GOT3 (cell line): Measurements from ENCODE around the gene MAPK14.
"Not testable (repeated sequence)": the region's sequence is repeated elsewhere in the genome, so short reads cannot be mapped to it uniquely, and the experiment has no call there.

Experiments used
- DNase-seq: peaks from one replicate; lab custom pipeline; 2025; ENCODE audit warnings: mixed read lengths; lab: John Stamatoyannopoulos, UW

MAPK14 gene

DNA sequence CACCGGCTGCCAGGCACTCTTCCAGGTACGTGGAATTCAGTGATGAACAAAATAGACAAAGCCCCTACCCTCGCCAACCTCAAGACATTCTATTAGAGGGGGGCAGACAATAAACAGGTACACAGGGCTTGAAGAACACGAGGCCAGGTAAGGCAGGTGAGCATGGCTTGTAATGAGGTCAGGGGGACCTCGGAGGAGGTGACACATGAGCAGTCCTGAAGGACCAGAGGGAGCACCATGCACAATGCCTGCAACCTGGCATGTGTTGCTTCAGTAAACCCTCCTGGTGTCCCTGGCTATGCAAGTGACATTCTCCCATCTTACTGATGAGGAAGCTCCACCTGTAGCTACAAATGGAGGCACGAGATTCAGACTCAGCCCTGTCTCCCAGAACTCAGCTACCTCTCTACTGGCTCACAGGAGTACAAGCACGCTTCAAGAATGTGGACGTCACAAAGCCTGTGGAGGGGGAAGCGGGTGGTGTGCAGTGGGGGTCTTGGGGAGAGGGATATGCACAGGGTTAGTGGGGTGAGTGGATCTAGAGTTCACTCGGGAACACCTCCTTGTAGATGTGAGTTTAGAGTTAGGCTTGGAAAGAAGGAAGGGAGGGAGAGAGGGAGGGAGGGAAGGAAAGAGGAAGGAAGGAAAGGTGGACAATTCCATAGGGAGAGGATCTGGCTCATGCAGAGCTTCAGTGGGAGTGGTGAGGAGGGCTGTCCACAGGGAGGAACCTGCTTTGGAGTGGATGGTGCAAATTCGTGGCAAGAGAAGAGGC lies 95.1 kb downstream of the MAPK14 start:
- no peak for DNase-seq

DNA sequence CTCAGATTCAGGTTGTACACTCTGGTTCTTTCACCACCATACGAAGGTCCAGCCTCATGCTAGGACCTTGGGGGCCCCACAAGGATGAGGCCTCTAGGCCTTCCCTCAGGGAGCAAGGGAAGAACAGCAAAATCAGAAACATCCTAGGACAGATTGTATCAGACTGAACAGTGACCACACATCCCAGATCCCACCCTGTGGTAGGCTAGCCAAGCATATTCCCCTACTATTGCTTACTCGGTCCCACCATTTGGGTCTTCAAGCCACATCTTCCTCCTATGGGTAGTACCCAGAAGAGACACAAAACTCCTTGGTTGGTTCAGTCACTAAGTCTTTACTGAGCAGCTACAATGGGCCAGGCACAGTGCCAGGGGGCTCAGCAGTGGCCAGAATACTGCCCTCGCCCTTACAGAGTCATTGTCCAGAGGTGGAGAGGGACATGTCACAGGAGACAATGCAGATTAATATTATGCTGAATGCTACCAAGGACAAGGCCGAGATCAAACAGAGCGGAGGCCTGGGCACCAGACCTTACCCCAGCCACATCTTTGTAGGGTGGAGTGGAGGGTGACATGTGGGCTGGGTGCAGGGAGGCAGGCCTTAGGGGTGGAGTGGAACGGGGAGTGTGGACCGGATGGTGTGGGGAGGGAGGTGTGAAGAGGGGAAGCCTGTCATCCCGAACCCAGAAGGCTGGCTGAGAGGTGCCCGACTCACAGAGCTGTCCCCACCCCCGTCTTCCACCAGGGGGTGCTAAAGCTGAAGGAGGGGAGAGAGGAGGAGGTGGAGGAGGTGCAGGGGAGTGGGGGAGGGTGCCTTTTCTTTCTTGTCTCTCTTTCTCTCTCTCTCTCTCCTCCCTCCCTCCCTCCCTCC lies 95.9 kb downstream of the MAPK14 start:
- DNase-seq = no peak

GRCh38 chr6:36124346-36124745 lies 96.7 kb downstream of the MAPK14 start:
- DNase-seq = not testable (repeated sequence)

DNA sequence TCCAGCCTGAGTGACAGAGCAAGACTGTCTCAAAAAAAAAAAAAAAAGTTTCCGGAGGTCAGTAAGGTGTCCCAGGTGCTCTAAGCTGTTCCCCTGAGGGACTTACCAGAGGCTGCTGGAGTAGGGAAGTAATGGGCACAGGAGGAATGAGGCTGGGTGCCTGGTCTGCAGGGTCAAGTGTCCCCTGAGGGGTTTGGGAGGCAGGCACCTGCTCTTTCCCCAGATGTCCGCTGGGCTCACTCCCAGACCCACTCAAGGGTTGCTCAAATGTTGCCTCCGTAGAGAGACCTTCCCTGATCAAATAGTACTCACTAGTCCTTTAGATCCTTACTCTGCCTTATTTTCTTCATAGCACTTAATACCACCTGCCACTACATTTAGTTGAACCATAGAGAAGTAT lies 97.3 kb downstream of the MAPK14 start:
- no peak for DNase-seq

DNA sequence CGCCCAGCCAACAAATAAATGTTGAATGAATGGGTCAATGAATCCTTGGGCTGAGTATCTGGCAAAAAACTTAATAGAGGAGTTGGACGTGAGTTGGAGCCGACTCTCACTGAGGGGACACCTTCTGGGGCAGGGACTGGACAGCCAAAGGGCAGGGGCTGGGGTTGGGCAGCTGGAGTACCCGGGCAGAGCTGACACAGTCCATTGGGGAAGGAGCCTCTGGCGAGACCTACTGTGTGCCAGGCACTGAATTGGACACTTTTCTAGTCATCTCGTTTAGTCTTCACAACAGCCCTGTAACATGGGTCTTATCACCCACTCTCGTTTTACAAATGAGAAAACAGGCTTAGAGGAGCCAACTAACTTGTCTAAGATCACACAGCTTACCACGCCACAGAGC lies 98.0 kb downstream of the MAPK14 start:
- no peak for DNase-seq

DNA sequence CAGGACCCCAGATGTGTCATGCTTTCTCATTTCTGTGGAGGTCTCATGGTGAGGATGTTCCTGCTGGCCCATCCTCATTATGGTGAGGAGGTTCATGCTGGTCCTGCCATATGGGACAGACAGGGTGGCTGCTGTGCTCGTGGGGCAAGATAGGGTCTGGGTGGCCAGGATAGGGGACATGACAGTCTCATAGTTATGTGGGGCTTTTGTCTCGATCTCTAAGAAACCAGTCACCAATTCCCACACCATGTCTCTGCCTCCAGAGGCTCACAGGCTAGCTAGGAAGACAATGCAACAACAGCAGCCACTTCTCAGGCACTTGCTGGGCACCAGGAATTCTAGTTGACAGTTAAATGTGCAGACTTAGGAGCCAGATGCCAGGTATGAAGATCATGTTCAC lies 98.5 kb downstream of the MAPK14 start:
- no peak for DNase-seq

DNA sequence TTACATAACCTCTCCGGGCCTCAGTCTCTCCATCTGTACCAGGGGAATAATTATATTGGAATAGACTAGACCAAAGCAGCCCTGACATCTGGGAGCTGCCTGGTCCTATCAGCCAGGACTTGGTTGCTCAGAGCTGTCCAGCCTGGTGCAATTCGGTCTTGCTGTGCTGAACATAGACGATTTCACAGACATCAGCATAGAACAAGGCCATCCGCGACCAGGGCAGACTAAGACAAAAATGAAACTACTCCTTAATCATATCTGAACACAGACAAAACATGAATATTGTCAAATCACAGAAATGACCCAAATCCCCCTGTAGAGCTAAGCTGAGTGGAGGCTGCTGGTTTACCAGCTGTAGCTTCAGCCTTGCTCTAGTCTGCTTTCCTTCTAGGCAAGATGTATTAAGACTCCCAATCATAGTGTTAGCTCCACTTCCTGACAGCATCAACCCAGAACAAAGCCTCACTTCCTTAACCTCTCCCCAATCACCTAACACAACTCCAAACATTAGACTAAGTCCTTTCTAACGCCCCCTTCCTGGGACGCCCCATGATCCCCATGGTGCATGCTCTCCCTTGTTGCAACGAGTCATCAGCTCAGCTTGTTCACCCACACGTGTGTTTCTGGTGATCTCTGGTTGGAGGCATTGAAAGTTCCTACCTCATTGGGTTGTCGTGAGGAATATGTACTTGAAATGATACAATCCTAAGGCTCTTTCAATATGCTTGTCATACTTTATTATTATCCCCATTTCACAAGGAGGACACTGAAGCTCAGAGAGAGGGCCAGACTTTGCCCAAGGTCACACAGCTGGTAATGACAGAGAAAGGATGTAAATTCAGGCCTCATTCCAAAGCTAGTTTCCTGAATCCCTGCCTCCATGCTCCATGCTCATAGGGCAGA lies 99.2 kb downstream of the MAPK14 start:
- no peak for DNase-seq

DNA sequence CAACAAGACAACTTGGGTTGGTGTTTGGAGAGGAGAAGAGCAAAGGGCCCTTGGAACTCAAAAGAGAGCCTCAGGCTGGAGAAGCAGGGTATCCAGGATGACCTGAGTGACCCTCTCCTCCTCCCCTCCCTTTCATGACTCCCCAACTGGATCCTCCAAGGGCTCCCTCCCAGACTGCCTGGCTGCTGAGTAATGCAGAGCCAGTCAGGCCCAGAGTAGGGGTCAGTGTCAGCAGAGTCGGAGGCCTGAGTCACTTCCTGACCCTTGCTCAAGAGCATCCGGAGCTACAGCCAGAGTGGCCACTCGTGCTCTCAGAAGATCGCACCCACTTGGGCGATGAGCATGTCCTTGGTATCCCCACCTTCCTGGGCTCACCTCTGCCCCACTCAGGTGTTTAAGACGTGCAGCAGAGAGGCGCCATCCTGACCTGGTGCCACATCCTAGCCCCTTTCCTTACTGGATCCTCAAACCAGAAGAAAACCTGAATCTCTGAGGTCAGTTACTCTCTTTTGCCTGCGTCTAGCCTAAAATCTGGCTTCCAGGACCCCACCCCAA lies 99.9 kb downstream of the MAPK14 start:
- no peak for DNase-seq

- DNase-seq = no peak
Measured at GRCh38 chr6:36128073-36128472, 100.5 kb downstream of the MAPK14 start.

DNA sequence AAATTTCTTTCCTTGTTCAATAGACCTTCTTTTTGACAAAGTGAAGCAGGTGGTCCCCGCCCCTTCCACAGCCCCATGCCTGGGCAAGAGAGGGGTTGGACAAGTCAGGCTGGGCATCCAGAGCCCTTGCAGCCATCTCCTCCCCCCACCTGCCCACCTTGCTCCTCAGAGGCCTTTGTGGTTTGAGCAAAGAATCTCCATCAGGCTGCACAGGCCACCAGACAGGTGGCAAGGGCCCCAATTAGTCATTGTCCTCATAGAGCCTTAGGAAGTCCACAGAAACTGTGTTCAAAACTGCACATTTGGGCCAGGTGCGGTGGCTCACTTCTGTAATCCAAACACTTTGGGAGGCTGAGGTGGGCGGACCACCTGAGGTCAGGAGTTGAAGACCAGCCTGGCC lies 101.2 kb downstream of the MAPK14 start:
- DNase-seq = no peak

DNA sequence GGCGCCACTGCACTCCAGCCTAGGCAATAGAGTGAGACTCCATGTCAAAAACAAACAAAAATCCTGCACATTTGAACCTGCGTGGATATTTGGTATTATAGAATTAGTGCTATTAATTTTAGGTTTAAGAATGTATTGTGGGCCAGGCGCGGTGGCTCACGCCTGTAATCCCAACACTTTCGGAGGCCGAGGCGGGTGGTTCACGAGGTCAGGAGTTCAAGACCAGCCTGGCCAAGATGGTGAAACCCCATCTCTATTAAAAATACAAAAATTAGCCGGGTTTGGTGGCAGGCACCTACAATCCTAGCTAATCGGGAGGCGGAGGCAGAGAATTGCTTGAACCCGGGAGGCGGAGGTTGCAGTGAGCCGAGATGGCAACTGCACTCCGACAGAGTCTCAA lies 101.7 kb downstream of the MAPK14 start:
- DNase-seq = not testable (repeated sequence)

DNA sequence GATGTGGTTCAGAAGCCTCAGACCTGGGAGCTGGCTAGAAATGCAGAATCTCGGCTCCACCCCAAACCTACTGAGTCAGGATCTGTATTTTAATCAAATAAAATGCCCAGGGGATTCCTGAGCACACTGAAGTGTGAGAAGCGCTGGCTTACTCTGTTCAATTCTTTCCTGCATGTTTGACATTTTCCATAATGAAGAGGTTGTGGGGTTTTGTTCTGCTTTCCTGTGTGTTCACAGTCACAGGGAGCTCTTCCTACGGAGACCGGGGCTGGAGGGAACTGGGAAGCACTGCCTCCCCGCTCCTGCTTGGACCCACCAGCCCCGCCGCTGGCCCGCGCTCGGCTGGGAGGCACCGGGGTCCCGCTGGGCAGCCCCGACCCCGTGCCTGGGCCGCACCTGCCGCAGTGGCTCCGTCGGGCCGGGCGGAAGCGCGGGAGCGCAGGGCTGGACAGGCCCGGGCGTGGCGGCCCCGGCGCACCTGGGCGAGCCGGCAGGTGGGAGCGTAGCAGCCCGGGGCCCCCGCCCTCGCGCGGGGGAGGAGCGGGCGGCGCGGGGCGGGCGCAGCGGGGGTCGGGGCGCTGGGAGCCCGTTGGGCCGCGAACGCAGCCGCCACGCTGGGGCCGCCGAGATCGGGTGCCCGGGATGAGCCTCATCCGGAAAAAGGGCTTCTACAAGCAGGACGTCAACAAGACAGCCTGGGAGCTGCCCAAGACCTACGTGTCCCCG lies 102.5 kb downstream of the MAPK14 start, which contains the start of gene MAPK13:
TSS of gene MAPK13 (plus strand) at position 573 of the 726 bp plus-strand sequence. CDS start at position 643, 70 bp downstream.
- DNase-seq = no peak

DNA sequence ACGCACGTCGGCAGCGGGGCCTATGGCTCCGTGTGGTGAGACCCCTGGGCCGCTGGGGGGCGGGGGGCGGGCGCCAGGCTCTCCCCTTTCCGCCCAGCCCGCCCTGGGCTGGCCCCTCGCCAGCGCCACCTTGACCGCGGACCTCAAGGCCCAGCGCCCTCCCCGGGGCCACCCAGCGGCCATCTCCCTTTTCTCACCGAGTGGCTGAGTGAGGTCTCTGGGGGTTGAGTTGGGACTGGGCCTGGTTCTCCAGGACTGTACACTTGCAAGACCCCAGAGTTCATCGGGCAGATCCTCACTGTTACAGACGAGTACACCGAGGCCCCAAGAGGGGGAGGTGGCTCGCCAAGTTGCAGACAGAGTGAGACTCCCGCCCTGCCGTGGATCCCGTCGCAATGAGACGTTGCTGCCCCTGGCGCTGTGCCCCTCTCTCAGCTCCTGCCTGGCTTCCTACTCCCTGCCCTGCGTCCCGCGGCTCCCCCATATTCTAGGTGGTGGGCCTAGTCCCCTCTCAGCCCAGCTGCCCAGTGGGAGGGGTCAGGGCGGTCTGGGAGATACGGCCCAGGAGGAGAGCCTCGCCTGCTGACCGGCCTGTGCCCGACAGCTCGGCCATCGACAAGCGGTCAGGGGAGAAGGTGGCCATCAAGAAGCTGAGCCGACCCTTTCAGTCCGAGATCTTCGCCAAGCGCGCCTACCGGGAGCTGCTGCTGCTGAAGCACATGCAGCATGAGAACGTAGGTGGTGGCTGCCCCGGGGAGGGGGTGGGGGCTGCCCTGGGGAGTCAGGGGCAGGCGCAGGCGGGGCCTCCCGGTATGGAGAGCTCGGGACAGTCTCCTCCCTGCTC lies 103.3 kb downstream of the MAPK14 start:
- DNase-seq = no peak

DNA sequence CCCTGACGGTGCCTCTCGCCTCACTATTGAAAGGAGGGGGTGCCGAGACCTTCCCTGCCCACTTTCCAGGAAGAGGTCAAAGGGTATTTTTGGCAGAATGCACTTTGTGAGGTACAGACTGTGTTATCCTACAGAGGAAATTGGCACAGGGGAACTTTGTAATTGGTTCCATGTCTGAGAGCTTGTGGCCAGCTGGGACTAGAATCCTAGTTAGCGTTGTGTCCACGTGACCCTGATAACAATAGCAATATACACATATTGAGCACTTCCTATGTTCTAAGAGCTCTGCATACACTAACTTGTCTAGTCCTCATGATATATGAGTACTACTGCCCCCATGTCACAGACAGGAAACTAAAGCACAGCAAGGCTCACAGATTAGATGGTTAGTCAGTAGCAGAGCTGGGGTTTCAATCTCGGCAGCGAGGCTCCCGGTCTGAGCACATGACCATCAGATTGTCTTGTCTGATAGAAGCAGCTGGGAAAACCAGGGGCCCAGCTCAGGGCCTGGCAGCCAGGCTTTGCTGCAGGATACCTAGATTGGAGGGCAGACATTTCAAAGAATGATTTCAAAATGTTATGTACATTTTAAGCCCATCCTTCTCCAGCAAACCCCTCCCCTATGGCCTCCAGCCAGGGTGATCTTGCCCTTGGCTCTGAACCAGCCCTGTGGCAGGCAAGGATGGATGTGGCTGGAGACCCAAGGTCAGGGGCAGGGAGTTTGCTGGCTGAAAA lies 104.1 kb downstream of the MAPK14 start:
- no peak for DNase-seq

GRCh38 chr6:36132246-36132895 lies 104.8 kb downstream of the MAPK14 start:
- DNase-seq = no peak

- no peak for DNase-seq
Measured at GRCh38 chr6:36133148-36133547, 105.5 kb downstream of the MAPK14 start.

DNA sequence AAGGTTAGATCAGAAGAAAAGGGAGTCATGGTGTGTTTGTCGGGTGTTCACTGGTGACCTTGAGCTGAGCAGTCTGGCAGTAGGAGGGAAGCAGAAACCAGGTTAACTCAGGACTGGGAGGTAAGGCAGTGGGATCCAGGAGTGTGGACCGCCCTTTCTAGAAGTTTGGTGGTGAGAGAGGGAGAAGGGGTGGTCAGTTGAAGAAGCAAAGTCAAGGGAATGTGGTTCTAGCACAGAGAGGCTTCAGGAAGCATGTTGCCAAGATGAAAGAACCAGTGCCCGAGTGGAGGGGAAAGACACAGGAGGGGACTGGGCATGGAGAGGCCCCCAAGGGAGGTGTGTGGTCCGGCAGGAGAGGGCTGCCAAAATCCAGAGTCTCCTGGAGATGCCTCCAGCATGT lies 106.3 kb downstream of the MAPK14 start:
- DNase-seq = no peak

- DNase-seq = no peak
Measured at GRCh38 chr6:36135053-36135731, 107.6 kb downstream of the MAPK14 start.
